ENCODE measurements around the gene REPS1. TPM values are rescaled to one million over a fixed set of nuclear protein-coding genes. Genes with fewer than 3 reads are reported as not detected.

The REPS1 gene
- total RNA-seq, 4 donors from 2014 or later: 30.8 to 60.3 (median 43.2) TPM

DNA sequence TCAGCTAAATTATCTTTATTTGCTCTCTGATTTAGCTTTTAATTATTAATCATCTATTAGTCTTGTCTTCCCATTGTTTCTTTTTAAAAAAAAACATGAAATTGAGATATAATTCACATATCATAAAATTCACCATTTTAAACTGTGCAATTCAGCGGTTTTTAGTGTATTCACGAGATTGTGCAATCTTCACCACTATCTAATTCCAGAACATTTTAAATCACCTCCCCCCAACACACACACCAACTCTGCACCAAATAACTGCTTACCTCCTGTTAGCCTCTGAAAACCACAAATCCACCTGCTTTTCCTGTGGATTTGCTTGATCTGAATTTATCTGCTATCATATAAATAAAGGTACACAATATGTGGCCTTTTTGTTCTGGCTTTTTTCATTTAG, 31.7 kb upstream of the REPS1 start:
- Histone ChIP-seq H3K9me3 (no peaks in the 10 kb centered on the region), H3K4me3 (no peak overlapping the region), H3K36me3 (no peaks in the 10 kb centered on the region), H3K27ac (no peak overlapping the region), H3K4me1 (peaks cover 0 to 9% (median 0%) of the 10 kb centered on the region in 3 donors), H3K27me3 (no peaks in the 10 kb centered on the region)
- no peak for DNase-seq
- intact Hi-C loops (cut with DNase I): no loop called here
- TF ChIP-seq, protein P1, sequence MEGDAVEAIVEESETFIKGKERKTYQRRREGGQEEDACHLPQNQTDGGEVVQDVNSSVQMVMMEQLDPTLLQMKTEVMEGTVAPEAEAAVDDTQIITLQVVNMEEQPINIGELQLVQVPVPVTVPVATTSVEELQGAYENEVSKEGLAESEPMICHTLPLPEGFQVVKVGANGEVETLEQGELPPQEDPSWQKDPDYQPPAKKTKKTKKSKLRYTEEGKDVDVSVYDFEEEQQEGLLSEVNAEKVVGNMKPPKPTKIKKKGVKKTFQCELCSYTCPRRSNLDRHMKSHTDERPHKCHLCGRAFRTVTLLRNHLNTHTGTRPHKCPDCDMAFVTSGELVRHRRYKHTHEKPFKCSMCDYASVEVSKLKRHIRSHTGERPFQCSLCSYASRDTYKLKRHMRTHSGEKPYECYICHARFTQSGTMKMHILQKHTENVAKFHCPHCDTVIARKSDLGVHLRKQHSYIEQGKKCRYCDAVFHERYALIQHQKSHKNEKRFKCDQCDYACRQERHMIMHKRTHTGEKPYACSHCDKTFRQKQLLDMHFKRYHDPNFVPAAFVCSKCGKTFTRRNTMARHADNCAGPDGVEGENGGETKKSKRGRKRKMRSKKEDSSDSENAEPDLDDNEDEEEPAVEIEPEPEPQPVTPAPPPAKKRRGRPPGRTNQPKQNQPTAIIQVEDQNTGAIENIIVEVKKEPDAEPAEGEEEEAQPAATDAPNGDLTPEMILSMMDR (IDR thresholded peaks at IDR 0.05): no peak
- no peak for TF ChIP-seq POLR2A (IDR thresholded peaks at IDR 0.05)
- WGBS, 2 donors: 90 to 93% methylated on average over 2 of the region's 2 CpGs

DNA sequence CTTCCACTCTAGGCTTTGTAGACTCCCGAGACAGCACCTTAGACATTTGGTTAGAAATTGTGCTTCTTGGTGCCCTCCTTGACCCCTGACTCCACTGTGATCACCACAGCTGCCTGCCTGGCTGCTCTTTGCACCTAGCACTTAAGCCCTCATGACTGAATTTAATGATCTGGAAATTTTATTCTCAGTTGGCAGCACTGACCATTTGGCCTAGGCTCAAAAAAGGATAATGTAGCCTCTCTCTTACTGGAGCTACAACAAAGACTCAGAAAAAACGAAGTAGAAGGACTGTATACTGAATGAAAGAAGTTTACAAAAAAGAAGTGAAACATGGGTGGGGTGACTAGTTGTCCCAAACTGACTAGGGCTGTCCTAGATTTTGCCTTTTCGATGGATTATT, 29.2 kb upstream of the REPS1 start:
- intact Hi-C loops (cut with DNase I): no loop called here
- DNase-seq: no peak
- TF ChIP-seq, protein P1 (IDR thresholded peaks at IDR 0.05): no peak
- TF ChIP-seq POLR2A (IDR thresholded peaks at IDR 0.05): no peak
- peaks cover 0 to 9% (median 0%) of the 10 kb centered on the region in 3 donors for H3K4me1 ChIP-seq
- no peak overlapping the region for H3K4me3 ChIP-seq
- H3K27ac ChIP-seq: no peak overlapping the region
- H3K27me3 ChIP-seq: no peaks in the 10 kb centered on the region
- 39 to 45% methylated on average over 3 of the region's 3 CpGs for WGBS, 2 donors
- H3K36me3 ChIP-seq: no peaks in the 10 kb centered on the region
- no peaks in the 10 kb centered on the region for H3K9me3 ChIP-seq

DNA sequence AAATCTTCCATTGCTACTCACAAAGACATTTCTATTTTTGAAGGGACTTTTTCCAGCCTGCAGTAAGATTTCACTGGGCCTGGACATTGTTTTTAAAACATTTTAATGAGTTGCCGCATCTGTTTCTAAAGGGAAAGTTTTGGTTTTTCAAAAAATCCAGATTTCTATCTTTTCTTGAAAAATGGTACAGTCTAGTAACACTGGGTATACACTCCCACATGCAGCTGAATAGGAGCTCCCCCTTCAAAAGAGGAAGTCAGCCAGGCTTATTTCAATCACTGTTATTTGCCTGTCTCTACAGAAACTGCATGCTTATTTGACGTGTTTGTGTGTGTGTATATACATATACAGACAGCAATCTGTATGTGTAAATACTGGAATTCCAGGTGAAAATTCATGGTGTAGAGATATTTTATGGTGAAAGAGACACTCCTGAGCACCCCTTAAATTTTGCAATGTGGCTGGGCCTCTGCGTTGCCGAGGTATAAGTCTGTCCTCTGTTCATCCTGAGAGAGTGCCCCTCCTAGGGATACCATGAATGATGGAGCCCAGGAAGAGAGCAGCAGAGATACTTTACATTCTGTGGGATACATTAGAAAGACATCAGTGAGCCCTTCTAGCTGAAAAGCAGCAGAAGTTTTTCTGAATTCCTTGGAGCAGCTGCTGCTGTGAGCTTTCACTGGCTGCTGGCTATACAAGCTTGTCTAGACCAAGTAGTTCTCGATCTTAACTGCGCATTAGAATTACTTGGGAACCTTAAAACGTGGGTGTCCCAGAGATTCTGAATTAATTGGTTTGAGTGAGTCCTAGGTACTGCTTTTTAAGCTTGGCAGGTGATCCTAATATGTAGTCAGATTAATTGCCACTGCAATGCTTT, 28.5 kb upstream of the REPS1 start:
- TF ChIP-seq, protein P1 (IDR thresholded peaks at IDR 0.05): no peak
- no peak for TF ChIP-seq POLR2A (IDR thresholded peaks at IDR 0.05)
- H3K4me3 ChIP-seq: no peak overlapping the region
- intact Hi-C loops (cut with DNase I): no loop called here
- 65 to 79% methylated on average over 7 of the region's 7 CpGs for WGBS, 2 donors
- no peaks in the 10 kb centered on the region for H3K9me3 ChIP-seq
- H3K4me1 ChIP-seq: peaks cover 0 to 9% (median 0%) of the 10 kb centered on the region in 3 donors
- no peaks in the 10 kb centered on the region for H3K27me3 ChIP-seq
- no peak for DNase-seq
- H3K27ac ChIP-seq: no peak overlapping the region
- H3K36me3 ChIP-seq: no peaks in the 10 kb centered on the region

DNA sequence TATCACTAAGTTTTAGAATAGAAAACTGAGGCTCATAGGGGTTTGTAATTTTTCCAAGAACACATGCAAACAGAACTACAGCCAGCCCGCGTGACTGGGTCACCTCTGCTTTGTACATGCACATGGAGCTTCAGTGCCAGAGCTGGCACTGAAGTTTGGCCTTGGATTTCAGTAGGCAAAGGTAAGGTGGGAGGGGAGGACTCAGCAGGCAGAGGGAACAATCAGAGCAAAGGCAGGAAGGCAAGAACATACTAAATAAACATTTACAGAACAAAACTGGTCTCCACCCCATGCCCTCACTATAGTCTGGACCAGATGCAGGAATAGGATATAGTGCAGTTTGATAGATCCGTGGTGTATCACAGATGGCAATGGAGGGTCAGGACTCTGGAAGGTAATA, 26.9 kb upstream of the REPS1 start:
- H3K9me3 ChIP-seq: no peaks in the 10 kb centered on the region
- intact Hi-C loops (cut with DNase I): no loop called here
- H3K27me3 ChIP-seq: no peaks in the 10 kb centered on the region
- H3K36me3 ChIP-seq: no peaks in the 10 kb centered on the region
- 43 to 68% methylated on average over 3 of the region's 3 CpGs for WGBS, 2 donors
- no peak overlapping the region for H3K27ac ChIP-seq
- no peak for TF ChIP-seq POLR2A (IDR thresholded peaks at IDR 0.05)
- TF ChIP-seq, protein P1 (IDR thresholded peaks at IDR 0.05): no peak
- peaks cover 0 to 9% (median 0%) of the 10 kb centered on the region in 3 donors for H3K4me1 ChIP-seq
- H3K4me3 ChIP-seq: no peak overlapping the region
- no peak for DNase-seq

DNA sequence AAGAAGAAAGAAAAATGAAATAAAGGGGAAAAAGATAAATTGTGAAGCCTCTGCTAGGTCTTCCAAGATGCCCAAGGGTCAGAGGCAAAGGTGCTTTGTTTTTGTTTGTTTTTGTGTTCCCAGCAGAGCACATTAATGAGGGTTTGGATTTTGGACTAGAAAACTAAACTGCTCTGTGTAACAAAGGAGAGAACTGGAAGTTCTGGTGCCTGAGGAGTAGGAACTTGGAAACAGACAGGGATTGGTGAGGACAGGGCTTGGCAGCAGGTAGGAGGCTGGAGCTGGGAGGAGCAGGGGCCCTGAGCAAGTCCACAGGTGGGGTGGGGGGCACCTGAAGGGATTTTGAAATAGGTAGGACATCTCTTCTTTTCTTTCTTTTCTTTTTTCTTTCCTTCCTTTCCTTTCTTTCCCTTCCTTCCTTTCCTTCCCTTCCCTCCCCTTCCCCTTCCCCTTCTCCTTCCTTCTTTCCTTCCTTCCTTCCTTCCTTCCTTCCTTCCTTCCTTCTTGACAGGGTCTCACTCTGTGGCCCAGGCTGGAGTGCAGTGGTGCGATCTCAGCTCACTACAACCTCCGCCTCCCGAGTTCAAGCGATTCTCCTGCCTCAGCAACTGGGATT, 25.2 kb upstream of the REPS1 start:
- intact Hi-C loops (cut with DNase I): no loop called here
- no peak overlapping the region for H3K4me3 ChIP-seq
- H3K36me3 ChIP-seq: no peaks in the 10 kb centered on the region
- TF ChIP-seq, protein P1 (IDR thresholded peaks at IDR 0.05): no peak
- no peak for TF ChIP-seq POLR2A (IDR thresholded peaks at IDR 0.05)
- WGBS, 2 donors: 100% methylated on average over 3 of the region's 4 CpGs; no CpG with 5 or more reads in 1 of the 2 donors
- H3K4me1 ChIP-seq: peaks cover 0 to 9% (median 0%) of the 10 kb centered on the region in 3 donors
- H3K9me3 ChIP-seq: no peaks in the 10 kb centered on the region
- H3K27ac ChIP-seq: no peak overlapping the region
- DNase-seq: no peak
- H3K27me3 ChIP-seq: no peaks in the 10 kb centered on the region
